Aorta (tissue), 5 donors: ENCODE results near the gene CD79A. TPM values are rescaled to one million over a fixed set of nuclear protein-coding genes. Genes with fewer than 3 reads are reported as not detected.

Experiments used
- ATAC-seq: fragments of 200-7000 bp; cut with Tn5 transposase; one replicate; pipeline ENCODE4 v1.9.1; 2022; ENCODE audit warnings: moderate library complexity; ENCODE audit not compliant: low FRiP score
- DNase-seq, 2 donors: peaks; one replicate each; pipeline ENCODE4 v3.0.0-alpha.2; 2020
- H3K27ac ChIP-seq, 2 donors: one replicate each; pipeline ENCODE4 v1.5.1; 2013; ENCODE audit warnings: low read length in 2 of 2, mild to moderate bottlenecking in 2 of 2, moderate library complexity in 2 of 2, control low read depth in 1 of 2, inconsistent platforms in 1 of 2, low read depth in 1 of 2
- H3K27me3 ChIP-seq, 2 donors: one replicate each; pipeline ENCODE4 v1.6.1; 2013; ENCODE audit warnings: control low read depth in 1 of 2, low read length in 1 of 2, mild to moderate bottlenecking in 1 of 2, moderate library complexity in 1 of 2; ENCODE audit not compliant: insufficient read depth in 2 of 2, control insufficient read depth in 1 of 2
- H3K36me3 ChIP-seq, 2 donors: one replicate each; pipeline ENCODE4 v1.6.1; 2013; ENCODE audit warnings: control low read depth in 1 of 2, low read length in 1 of 2, mild to moderate bottlenecking in 1 of 2; ENCODE audit not compliant: insufficient read depth in 2 of 2, control insufficient read depth in 1 of 2
- H3K4me1 ChIP-seq, 2 donors: one replicate each; pipeline ENCODE4 v1.6.1; 2013; ENCODE audit warnings: low read length in 2 of 2, control low read depth in 1 of 2, mild to moderate bottlenecking in 1 of 2, moderate library complexity in 1 of 2; ENCODE audit not compliant: insufficient read depth in 2 of 2, control insufficient read depth in 1 of 2
- H3K4me3 ChIP-seq, 2 donors: one replicate each; pipeline ENCODE4 v1.5.1; 2013; ENCODE audit warnings: low read length in 2 of 2, control low read depth in 1 of 2, mild to moderate bottlenecking in 1 of 2
- H3K9me3 ChIP-seq: one replicate; pipeline ENCODE4 v1.6.1; 2013; ENCODE audit warnings: mild to moderate bottlenecking, low read length; ENCODE audit not compliant: control insufficient read depth
- WGBS, 2 donors: extraction: QIAGEN DNeasy Blood & Tissue Kit; methylation state at CpG; one replicate each; pipeline ENCODE4 v1.1.7; 2013; 5-methylcytosine and 5-hydroxymethylcytosine counted together
- intact Hi-C, 2 donors: fragments of 100-400 bp; cut with DNase I; formaldehyde crosslinking; loops; one replicate each; pipeline versions ENCODE4 v1.14.2 to v1.15.0; 2022
- polyA plus RNA-seq, 2 donors: library from polyadenylated mRNA; stranded (reverse); fragments of 200-250 nt; gene quantifications; one replicate each; pipeline ENCODE4 v1.2.3, GENCODE V29; 2013
- total RNA-seq, 2 donors: library from RNA; stranded (reverse); fragmentation: NEBNext Ultra II Directional; extraction: Animal tissue kit (Norgen Biotek cat#: 25700); gene quantifications; one replicate each; pipeline ENCODE4 v1.2.1, GENCODE V29; 2021
- donor health status: healthy with polysubstance abuse.
- donor health status: Bipolar disorder and iron deficiency.
- donor health status: DM: no; HTN: no; CAD: no.
- donor health status: DM: no; HTN: no; CAD: no.
- donor health status: DM: yes; HTN: yes; CAD: no.

Gene CD79A
- total and polyA plus RNA-seq, 4 donors: 0.49 to 1.3 (median 0.79) TPM

DNA sequence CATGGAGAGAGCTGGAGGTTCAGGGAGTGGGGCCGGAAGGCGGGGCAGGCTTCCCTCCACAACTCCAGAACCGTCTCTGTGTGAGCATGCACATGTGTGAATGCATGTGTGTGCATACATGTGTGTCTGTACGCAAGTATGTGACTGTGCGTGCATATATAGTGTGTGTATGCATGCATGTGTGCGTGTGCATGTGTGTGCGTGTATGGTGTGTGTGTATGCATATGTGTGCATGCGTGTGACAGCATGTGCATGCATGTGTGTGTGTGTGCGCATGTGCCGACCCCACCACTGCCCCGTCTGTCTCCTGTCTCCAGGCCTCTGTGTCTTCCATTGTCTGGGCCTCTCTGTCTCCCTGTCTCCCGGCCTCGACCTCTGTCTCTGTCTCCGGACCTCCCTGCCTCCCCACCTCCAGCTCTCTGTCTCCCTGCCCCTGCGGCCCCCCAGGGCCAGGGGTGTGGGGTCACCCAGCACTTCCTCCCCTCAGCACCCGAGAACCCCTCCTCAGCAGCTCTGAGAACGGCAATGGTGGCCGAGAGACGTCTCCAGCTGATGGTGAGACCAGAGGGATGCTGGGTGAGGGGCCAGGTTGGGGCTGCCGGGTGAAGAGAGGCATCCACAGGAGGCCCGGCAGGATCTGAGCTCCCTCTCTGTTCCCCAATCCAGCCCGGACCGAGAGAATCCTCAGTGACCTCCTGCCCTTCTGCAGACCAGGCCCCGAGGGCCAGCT lies 28.4 kb downstream of the CD79A start:
- ATAC-seq (no peak), DNase-seq (no peak)
- Histone ChIP-seq H3K36me3 (peaks cover under 1 to 12% of the 10 kb centered on the region in 2 donors), H3K27me3 (no peaks in the 10 kb centered on the region), H3K9me3 (no peaks in the 10 kb centered on the region), H3K4me3 (no peak overlapping the region), H3K27ac (no peak overlapping the region), H3K4me1 (no peaks in the 10 kb centered on the region)
- 84 to 85% methylated on average over 24 of the region's 24 CpGs for WGBS, 2 donors
- intact Hi-C loops: no loop called here

DNA sequence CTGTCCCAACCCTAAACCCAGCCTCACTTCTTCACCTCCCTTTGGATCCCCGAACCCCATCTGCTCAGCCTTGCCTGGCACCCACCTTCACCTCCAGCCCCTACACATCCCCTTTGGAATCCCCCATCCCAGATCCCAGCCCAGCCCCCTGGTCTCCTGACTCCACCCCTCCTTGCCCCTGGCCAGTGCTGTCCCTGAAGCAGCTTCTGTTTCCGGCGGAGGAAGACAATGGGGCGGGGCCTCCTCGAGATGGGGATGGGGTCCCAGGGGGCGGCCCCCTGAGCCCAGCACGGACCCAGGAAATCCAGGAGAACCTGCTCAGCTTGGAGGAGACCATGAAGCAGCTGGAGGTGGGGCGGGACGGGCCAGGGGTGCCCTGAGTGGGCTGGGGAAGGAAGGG lies 29.2 kb downstream of the CD79A start:
- WGBS, 2 donors: 70 to 73% methylated on average over 9 of the region's 9 CpGs
- no peaks in the 10 kb centered on the region for H3K9me3 ChIP-seq
- H3K27ac ChIP-seq: no peak overlapping the region
- intact Hi-C loops: no loop called here
- H3K27me3 ChIP-seq: no peaks in the 10 kb centered on the region
- peaks cover 0 to 12% of the 10 kb centered on the region in 2 donors for H3K36me3 ChIP-seq
- H3K4me3 ChIP-seq: no peak overlapping the region
- ATAC-seq: no peak
- DNase-seq: no peak
- no peaks in the 10 kb centered on the region for H3K4me1 ChIP-seq

DNA sequence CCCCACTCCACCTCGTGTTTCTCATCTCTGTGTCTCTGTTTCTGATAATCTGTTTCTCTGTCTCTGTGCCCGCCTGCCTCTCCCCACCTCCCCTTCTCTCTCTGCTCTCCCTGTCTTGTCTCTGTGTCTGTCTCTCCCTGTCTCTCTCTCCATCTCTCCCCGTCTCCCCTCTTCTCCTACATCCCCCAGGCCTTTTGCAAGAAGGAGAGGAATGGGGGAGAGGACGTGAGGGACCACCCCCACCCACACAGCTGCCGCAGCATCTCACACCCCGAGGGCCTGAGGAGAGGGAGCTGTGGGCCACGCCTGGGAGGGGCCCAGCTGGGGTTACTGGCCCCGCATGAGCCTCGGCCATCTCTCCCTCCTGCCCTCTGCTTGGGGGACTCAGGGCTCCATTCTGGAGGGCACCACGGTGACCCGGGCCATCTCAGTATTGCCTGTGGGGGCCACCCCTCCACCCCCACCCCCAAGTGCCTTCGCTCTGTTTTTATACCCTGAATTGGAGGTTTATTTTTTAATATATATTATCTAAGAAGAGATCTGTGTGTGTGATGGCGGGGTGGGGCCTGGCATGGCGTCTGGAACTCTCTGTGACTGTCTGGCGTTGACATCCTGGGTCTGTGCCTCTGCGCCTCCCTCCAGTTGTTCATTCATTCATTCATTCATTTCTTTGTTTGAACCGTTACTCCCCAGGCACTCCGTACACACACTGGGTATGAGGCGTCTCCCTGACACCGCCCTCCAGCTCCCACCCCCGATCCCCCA lies 30.0 kb downstream of the CD79A start:
- no peaks in the 10 kb centered on the region for H3K9me3 ChIP-seq
- ATAC-seq (no peak), DNase-seq (no peak)
- H3K36me3 ChIP-seq: peaks cover 0 to 7% of the 10 kb centered on the region in 2 donors
- no peak overlapping the region for H3K4me3 ChIP-seq
- intact Hi-C loops: no loop called here
- peaks cover 0 to 1% of the 10 kb centered on the region in 2 donors for H3K27me3 ChIP-seq
- no peak overlapping the region for H3K27ac ChIP-seq
- H3K4me1 ChIP-seq: no peaks in the 10 kb centered on the region
- WGBS, 2 donors: 77% methylated on average over 20 to 21 of the region's 21 CpGs

DNA sequence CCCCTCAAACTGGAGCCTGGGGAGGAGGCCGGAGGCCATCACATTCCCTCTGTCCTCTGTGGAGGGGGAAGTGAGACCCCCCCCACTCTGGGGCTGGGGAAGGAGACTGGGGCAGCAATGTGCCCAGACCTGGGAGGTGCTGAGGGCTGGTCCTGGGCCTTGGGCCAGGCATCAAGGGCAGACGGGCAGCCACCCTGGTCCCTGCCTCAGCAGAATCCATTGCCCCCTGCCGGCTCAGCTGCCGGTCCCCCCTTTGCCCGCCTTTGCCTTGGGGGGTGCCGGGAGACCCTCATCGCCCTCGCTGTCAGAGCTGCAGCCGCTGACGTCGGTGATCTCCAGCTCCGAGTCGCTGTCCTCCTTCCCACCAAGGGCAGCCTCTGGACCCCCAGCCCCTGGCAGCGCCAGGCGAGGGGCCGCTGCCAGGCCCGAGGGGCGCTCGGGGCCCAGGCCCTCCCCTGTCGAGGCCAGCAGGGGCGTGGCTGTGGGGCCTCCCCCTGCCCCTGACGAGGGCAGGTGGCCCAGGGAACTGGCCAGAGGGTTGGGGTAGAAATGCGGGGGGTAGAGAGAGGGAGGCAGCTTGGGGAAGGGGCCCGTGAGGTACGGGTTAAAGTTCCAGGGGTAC lies 31.0 kb downstream of the CD79A start:
- peaks cover 0 to 3% of the 10 kb centered on the region in 2 donors for H3K36me3 ChIP-seq
- intact Hi-C loops: no loop called here

DNA sequence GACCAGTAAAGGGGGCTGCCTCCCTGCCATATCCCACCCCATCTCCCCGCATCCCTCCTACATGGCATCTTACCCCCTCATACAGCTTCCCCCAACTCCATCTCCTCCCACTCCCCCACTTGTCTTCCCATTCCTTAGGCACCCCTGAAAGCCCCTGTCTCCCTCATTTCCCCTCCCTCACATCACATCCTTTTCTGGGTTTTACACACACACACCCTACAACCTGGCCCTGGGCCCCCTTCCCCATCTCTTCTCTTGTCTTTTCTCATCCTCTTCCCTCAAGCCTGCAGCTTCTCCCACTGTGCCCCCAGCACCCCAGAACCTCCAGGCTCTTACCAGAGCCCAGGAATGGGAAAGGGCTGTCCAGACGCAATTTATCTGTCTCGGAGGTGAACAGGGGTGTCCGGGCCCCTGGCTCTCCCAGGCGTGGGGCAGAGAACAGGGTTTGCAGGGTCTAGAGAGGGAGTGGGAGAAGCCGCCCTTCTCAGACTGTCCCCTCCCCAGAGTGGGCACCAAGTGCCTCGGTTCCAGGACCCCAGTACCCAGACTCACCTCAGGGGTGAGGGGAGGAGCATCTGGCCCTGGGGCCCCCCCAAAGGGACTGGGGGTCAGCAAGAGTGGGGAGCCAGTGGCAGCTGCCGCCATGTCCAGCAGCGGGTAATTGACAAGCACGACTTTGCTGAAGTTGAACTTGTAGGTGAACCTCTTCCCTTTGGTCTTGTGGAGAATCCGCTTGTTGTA lies 31.8 kb downstream of the CD79A start:
- no peaks in the 10 kb centered on the region for H3K9me3 ChIP-seq

More for the DNA sequence above, 31.0 kb downstream of the CD79A start:
- 83% methylated on average over 23 to 25 of the region's 25 CpGs for WGBS, 2 donors
- no peak for DNase-seq
- no peaks in the 10 kb centered on the region for H3K9me3 ChIP-seq
- H3K4me1 ChIP-seq: no peaks in the 10 kb centered on the region
- peaks cover 0 to 1% of the 10 kb centered on the region in 2 donors for H3K27me3 ChIP-seq
- H3K27ac ChIP-seq: no peak overlapping the region
- no peak for ATAC-seq
- H3K4me3 ChIP-seq: no peak overlapping the region

DNA sequence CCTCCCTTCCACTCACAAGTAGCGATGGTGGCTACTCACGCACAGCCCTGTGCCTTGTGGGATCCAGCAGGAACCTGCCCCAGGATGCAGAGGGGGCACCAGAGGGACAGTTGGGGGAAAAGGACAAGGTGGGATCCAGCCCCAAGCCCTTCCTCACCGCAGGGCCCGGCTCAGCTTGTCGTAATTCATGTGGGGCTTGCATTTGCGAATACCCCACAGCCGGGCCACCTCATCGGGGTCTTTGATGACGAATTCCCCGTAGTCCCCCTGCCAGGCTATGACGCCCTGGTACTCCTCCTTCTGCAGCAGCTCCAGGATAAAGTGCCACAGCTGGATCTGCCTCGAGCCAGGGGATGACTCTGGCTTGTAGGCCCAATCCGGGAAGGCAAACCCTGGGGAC lies 32.6 kb downstream of the CD79A start:
- intact Hi-C loops: no loop called here
- no peak for DNase-seq
- no peaks in the 10 kb centered on the region for H3K4me1 ChIP-seq
- H3K27ac ChIP-seq: no peak overlapping the region
- H3K36me3 ChIP-seq: no peaks in the 10 kb centered on the region
- no peak for ATAC-seq
- H3K9me3 ChIP-seq: no peaks in the 10 kb centered on the region
- 44% methylated on average over 13 of the region's 13 CpGs for whole genome bisulfite sequencing, 2 donors
- no peak overlapping the region for H3K4me3 ChIP-seq
- peaks cover 0 to 1% of the 10 kb centered on the region in 2 donors for H3K27me3 ChIP-seq

More for the DNA sequence above, 31.8 kb downstream of the CD79A start:
- Histone ChIP-seq H3K4me1 (no peaks in the 10 kb centered on the region), H3K27me3 (peaks cover 0 to 1% of the 10 kb centered on the region in 2 donors), H3K36me3 (peaks cover 0 to 3% of the 10 kb centered on the region in 2 donors), H3K4me3 (no peak overlapping the region), H3K27ac (no peak overlapping the region)
- DNase-seq (no peak), ATAC-seq (no peak)
- 77% methylated on average over 11 of the region's 11 CpGs for WGBS, 2 donors
- intact Hi-C loops: no loop called here

DNA sequence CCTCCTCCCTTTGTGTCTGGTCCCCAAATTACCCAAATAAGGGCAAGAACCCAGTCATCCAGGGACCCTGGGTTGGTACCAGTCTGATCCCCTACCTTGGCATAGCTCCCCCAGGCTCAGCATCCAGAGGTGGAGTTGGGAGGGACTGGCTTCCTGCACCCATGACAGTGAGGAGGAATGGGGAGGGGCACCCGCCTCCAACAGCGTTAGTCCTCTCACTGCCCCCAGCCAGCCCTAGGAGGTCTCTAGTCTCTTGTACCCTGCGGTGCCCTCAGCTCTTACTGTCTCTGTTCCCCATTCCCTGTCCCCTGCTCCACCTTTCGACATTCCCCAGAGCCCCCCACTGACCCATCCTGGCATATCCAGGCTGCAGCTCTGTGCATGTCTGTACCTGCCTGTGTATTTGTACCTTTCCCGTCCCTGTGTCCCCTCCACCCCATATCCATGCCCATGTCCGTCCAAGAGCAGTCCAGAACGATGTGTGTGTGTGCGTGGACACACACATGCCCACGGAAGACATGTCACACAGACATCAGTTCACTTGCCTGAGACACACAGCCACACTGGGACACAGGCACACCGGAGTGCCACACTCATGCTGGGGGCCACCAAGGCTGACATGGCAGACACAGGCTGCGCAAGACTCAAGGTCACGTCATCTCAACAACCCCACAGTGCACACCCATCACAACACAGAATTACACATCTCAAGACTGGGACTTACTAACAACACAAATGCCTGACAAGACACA lies 33.3 kb downstream of the CD79A start:
- DNase-seq (no peak), ATAC-seq (no peak)
- Histone ChIP-seq H3K36me3 (no peaks in the 10 kb centered on the region), H3K27ac (no peak overlapping the region), H3K4me3 (no peak overlapping the region), H3K4me1 (no peaks in the 10 kb centered on the region), H3K9me3 (no peaks in the 10 kb centered on the region), H3K27me3 (peaks cover 0 to 1% of the 10 kb centered on the region in 2 donors)
- intact Hi-C loops: no loop called here
- 57% methylated on average over 12 of the region's 12 CpGs for WGBS, 2 donors
